ENCODE measurements around the gene SRRM1. TPM values are rescaled to one million over a fixed set of nuclear protein-coding genes. Genes with fewer than 3 reads are reported as not detected.

Gene SRRM1
- total and polyA plus RNA-seq, 2 of the 8 experiments (the other 6 are each of a cell fraction or from before 2014, with no cell fraction given): 77.1 to 255 TPM

GRCh38 chr1:24622218-24622617 is 20.9 kb upstream of the SRRM1 start:
- no peak overlapping the region for H3K56ac ChIP-seq (replicated peaks; ENCODE audit: insufficient read length, low read depth, low read length)
- H2BK5ac ChIP-seq (ENCODE audit: low read depth, low read length): no peak overlapping the region
- no peak overlapping the region for H3K23ac ChIP-seq (ENCODE audit: insufficient read length)
- no peak overlapping the region for H2AK5ac ChIP-seq (ENCODE audit: low read depth, low read length)
- no peak overlapping the region for H2BK12ac ChIP-seq (ENCODE audit: low read depth, low read length)
- H3K4ac ChIP-seq (replicated peaks; ENCODE audit: insufficient read length, low read depth, low read length): no peak overlapping the region
- no peaks in the 10 kb centered on the region for H3K4me1 ChIP-seq (replicated peaks in 1 of 4; ENCODE audit: control insufficient read depth in 3 of 4, insufficient read depth in 4 of 4, low read length in 3 of 4)
- no peak overlapping the region for H3K27ac ChIP-seq (ENCODE audit: low read depth, low read length)
- DNase-seq (ENCODE audit: low read depth in 1 of 2, low spot score in 2 of 2) (no peak), FAIRE-seq (no peak)
- CTCF ChIA-PET (ENCODE audit: partially characterized antibody): interaction anchor here (1.0 kb wide), 1 partner anchor 35 kb away, joined by 4 read pairs; no protein-coding TSS in a partner anchor
- H3K18ac ChIP-seq (ENCODE audit: extremely low read depth, low read length): no peak overlapping the region
- no peak overlapping the region for H2BK15ac ChIP-seq (ENCODE audit: low read length)
- H4K5ac ChIP-seq (ENCODE audit: insufficient read length, low read depth, low read length): no peak overlapping the region
- WGBS, 2 experiments (ENCODE audit: extremely low coverage in 1 of 2, insufficient coverage in 1 of 2, insufficient read length in 1 of 2, insufficient replicate concordance in 2 of 2, low coverage in 1 of 2, low lambda C conversion rate in 2 of 2, missing lambda C conversion rate in 1 of 2): 89% methylated on average over 4 of the region's 4 CpGs; no CpG with 5 or more reads in 1 of the 2 experiments
- no peak overlapping the region for H2BK120ac ChIP-seq (replicated peaks; ENCODE audit: low read depth, low read length)
- H2AFZ ChIP-seq (ENCODE audit: low read length): 0 out of 2 replicates have a peak overlapping the region, but pooled peaks have one; percentile 49
- H3K36me3 ChIP-seq (ENCODE audit: control insufficient read depth in 2 of 4, insufficient read depth in 4 of 4, low read length in 3 of 4): no peaks in the 10 kb centered on the region
- H3K27me3 ChIP-seq (replicated peaks in 1 of 4; ENCODE audit: control insufficient read depth in 3 of 4, extremely low read depth in 1 of 4, insufficient read depth in 3 of 4, low read length in 3 of 4): no peaks in the 10 kb centered on the region
- no peak overlapping the region for H3K9ac ChIP-seq (replicated peaks in 1 of 4; ENCODE audit: extremely low read depth in 1 of 4, low read depth in 3 of 4, low read length in 3 of 4)
- H3K23me2 ChIP-seq (ENCODE audit: low read depth, low read length): no peaks in the 10 kb centered on the region
- no peaks in the 10 kb centered on the region for H3K9me3 ChIP-seq (ENCODE audit: insufficient read depth in 2 of 2, low read depth in 1 of 2, low read length in 1 of 2)
- H4K91ac ChIP-seq (replicated peaks; ENCODE audit: insufficient read length, low read length): no peak overlapping the region
- no peak overlapping the region for H4K8ac ChIP-seq (ENCODE audit: extremely low read depth, insufficient read depth, low read length)
- H3K79me1 ChIP-seq (ENCODE audit: low read depth, low read length): no peaks in the 10 kb centered on the region
- no peak overlapping the region for H2BK20ac ChIP-seq (ENCODE audit: low read length)
- no peaks in the 10 kb centered on the region for H3K79me2 ChIP-seq (ENCODE audit: control insufficient read depth in 1 of 2, insufficient read depth in 2 of 2, low read length in 2 of 2)
- H3K4me2 ChIP-seq (ENCODE audit: insufficient read depth in 1 of 2, low read depth in 2 of 2, low read length in 2 of 2): no peak overlapping the region
- H4K20me1 ChIP-seq (replicated peaks in 1 of 2; ENCODE audit: control insufficient read depth in 1 of 2, insufficient read depth in 2 of 2, low read length in 2 of 2): no peaks in the 10 kb centered on the region
- H3K14ac ChIP-seq (ENCODE audit: insufficient read length): no peak overlapping the region
- POLR2A ChIA-PET (ENCODE audit: partially characterized antibody): no interaction called here
- H3K4me3 ChIP-seq (ENCODE audit: extremely low read depth in 1 of 4, insufficient read depth in 2 of 4, low read depth in 3 of 4, low read length in 4 of 4): no peak overlapping the region
- TF ChIP-seq HDAC6 (IDR thresholded peaks at IDR 0.05; ENCODE audit: low read depth, low read length): no peak
- no peak for TF ChIP-seq JUND (IDR thresholded peaks at IDR 0.05; ENCODE audit: low read length)
- TF ChIP-seq TAF7 (optimal IDR thresholded peaks at IDR 0.05; ENCODE audit: borderline replicate concordance, low read depth, low read length): no peak
- TF ChIP-seq SRF (IDR thresholded peaks at IDR 0.05; ENCODE audit: low read depth, low read length): no peak
- TF ChIP-seq KDM5A (IDR thresholded peaks at IDR 0.05; ENCODE audit: low read length): no peak
- no peak for TF ChIP-seq USF2 (IDR thresholded peaks at IDR 0.05; ENCODE audit: low read length)
- no peak for TF ChIP-seq TBP (IDR thresholded peaks at IDR 0.05; ENCODE audit: low read depth, low read length)
- no peak for TF ChIP-seq SIN3A (conservative IDR thresholded peaks at IDR 0.05 in 1 of 2, IDR thresholded peaks at IDR 0.05 in 1 of 2; ENCODE audit: low read depth in 1 of 2, low read length in 2 of 2)
- TF ChIP-seq SIRT6 (IDR thresholded peaks at IDR 0.05; ENCODE audit: low read length): no peak
- TF ChIP-seq CREB1 (IDR thresholded peaks at IDR 0.05): no peak
- TF ChIP-seq MAFK (IDR thresholded peaks at IDR 0.05; ENCODE audit: low read depth, low read length): no peak
- TF ChIP-seq SAP30 (IDR thresholded peaks at IDR 0.05; ENCODE audit: insufficient read depth, insufficient replicate concordance, low read length): no peak
- no peak for TF ChIP-seq ZNF274 (IDR thresholded peaks at IDR 0.05; ENCODE audit: borderline replicate concordance, extremely low read depth, low read length)

All from H1 (cell line).